EH (cell line): Measurements from ENCODE around the gene ZNF76.

Source experiments
- DNase-seq: peaks from one replicate; pipeline ENCODE4 v3.0.0-alpha.2; 2015; ENCODE audit warnings: low read depth

ZNF76 gene

DNA sequence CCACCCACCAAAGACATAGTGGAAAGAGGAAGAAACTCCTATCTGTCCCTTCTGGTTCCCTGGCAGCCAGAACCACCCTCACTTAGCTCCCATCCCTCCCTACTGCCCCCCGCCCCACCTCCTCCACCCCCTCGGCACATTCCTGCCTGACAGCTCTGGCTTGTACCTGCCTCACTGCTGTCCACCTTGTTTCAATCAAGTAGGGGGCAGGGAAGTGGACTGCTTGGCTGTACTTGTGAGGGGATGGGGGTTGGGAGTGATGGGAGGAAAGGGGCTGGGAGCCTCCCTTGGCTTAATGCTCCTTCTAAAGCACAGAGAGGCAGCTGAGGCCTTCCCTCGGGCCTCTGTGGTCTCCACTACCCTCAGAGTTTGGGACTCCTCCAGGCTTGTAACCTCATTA, 22.1 kb upstream of the ZNF76 start:
- DNase-seq, result no peak

DNA sequence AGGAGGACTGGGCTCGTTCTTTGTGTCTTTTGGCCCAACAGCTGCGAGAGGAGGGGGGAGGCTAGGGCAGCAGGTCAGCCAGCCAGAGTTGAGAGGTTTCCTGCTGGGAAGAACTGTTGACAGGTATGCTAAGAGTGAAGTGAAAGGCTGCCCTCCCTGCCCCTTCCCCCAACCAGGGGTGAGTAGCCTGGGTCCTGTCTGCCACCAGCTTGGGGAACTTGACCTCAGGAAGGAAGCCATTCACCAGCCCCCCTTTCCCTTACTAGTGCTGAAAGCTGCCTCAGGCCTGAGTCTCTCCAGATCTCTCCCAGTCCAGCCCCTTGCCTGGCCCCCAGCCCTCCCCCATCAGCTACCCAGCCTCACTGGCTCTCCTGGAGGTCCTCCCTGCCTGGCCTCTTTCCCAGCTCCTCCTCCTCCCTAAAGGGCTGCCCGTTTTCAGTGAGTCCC, 20.7 kb upstream of the ZNF76 start:
- no peak for DNase-seq

DNA sequence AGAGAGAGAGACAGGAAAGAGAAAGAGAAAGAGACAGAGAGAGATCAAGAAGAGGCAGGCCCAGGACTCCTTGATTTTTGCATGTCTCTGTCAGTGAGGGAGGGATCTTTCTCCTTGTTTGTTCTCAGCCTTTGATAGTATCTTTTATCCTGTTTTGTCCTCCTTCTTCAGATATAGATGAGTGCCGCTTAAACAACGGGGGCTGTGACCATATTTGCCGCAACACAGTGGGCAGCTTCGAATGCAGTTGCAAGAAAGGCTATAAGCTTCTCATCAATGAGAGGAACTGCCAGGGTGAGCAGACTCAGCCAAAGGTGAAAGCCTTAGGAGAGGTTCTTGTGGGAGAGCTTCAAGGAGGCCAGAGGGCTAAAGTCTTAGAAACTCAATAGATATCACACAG, 20.0 kb upstream of the ZNF76 start:
- no peak for DNase-seq

DNA sequence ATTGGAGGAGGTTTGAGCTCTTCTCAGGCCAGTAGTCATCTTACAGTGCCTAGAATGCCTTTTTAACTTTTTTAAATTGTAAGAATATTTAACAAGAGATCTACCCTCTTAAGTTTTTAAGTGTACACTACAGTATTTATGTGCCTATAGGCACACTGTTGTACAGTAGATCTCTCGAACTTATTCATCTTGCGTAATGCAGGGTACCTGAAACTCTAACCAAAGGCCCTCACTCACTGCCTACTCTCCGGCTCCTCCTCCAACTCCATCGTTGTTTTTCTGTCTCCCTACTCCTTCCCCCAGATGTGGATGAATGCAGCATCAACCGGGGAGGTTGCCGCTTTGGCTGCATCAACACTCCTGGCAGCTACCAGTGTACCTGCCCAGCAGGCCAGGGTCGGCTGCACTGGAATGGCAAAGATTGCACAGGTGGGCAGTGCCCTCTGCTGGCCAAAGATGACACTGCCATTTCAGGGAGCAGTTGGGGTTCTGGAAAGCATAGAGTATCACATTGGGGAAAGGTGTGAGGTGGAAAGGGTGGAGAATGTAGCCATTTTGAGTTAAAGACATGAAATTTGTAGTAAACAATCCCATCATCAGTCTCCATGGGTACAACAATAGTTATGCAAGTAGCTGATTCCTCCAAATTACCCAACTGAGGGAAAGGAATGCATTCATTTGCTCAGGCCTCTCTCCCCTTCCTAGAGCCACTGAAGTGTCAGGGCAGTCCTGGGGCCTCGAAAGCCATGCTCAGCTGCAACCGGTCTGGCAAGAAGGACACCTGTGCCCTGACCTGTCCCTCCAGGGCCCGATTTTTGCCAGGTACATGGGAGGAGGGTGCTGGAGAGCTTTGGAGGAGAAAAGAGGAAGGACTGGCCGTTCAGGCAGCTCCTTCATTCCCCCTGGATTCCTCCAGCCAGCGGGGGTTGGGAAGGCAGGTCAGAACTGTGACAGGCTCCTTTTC, 18.4 kb upstream of the ZNF76 start:
- peak; percentile 62 for DNase-seq

DNA sequence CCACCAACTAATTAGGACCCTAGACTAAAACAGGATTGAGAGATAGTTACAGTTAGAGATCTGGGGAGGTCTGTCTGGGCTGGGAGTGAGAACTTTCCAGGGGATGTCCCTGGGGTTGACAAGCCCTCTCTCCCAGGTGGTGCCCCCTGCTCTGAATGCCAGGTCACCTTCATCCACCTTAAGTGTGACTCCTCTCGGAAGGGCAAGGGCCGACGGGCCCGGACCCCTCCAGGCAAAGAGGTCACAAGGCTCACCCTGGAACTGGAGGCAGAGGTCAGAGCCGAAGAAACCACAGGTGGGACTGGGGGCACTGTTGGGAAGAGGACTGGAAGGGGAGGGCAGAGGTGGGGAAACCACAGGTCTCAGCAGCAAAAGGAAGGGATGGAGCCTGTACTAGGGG, 17.0 kb upstream of the ZNF76 start:
- no peak for DNase-seq

DNA sequence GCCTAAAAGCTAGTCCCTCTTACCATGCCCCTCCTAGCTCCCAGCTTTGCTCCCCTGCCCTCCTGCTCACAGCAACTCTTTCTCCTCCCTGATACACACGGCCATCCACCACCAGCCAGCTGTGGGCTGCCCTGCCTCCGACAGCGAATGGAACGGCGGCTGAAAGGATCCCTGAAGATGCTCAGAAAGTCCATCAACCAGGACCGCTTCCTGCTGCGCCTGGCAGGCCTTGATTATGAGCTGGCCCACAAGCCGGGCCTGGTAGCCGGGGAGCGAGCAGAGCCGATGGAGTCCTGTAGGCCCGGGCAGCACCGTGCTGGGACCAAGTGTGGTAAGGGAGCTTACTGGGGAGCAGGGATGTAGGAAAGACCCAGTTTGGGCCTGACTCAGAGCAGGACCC, 16.6 kb upstream of the ZNF76 start:
- DNase-seq, result no peak

DNA sequence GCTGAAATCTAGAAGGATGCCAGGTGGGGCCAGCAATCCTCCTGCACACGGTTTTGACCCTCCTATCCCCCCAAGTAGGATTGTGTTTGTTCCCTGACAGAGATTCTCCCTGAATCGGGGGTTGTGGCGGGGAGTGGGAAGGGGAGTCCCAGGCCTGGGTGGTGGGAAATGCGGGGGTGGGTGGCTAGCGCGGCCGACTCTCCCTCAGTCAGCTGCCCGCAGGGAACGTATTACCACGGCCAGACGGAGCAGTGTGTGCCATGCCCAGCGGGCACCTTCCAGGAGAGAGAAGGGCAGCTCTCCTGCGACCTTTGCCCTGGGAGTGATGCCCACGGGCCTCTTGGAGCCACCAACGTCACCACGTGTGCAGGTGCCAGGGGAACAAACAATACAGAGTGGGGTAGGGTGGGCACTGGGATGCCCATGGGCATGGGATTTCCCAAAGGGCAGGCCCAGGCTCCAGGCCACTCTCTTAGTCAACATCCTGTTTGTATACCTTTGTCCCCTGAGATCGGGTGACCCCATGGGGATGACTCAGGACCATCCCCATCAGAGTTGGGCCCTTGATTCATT, 16.1 kb upstream of the ZNF76 start:
- no peak for DNase-seq

DNA sequence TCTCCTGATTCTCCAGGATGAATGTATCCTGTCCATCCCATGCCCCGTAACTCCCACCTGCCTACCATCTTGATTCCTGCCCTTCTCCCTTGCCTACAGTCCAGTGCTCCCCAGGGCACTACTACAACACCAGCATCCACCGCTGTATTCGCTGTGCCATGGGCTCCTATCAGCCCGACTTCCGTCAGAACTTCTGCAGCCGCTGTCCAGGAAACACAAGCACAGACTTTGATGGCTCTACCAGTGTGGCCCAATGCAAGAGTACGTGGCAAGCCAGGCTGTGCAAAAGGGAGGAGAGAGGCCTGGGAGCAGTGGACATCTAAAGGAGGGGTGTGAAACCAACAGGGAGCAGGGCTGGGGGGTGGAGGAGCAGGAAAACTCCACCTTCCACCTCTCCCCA, 15.0 kb upstream of the ZNF76 start:
- DNase-seq, result no peak

DNA sequence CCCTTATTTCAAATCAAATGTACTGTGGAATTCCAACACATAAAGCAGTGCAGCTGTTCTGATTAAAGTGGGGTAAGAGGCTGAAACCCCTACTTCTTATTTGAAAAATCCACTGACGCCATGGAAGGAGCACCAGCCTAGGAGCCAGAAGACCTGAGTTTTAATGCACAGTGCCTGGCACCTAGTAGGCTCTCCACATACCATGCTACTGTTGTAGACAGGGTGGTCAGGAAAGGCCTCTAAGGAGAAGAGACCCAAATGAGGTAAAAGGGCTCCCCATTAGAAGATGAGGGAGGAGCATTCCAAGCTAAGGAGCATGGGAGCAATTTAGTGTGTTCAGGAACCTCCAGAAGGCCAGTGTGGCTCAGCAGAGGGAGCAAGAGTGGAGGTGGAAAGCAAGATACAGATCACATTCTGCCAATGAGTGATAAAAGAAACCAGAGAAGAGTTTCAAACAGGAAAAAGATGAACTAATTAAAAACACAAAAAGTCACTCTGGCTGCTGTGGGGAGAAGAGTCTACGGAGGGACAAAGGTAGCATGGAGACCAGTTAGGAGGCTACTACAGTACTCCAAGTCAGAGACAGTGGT, 11.8 kb upstream of the ZNF76 start:
- peak; percentile 19 for DNase-seq

DNA sequence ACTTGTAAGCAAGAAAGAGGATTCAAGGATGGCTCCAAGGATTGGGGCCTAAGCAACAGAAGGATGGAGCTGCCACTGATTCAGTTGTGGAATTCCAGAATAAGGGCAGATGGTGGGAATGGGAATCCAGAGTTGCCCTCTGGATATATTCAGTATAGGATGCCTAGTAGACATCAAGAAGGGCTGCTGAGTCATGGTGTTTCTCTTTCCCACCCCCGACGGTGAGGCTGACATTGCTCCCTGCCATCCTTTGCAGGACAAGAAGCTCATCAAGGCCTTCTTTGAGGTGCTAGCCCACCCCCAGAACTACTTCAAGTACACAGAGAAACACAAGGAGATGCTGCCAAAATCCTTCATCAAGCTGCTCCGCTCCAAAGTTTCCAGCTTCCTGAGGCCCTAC, 11.2 kb upstream of the ZNF76 start:
- DNase-seq, result peak; percentile 61

DNA sequence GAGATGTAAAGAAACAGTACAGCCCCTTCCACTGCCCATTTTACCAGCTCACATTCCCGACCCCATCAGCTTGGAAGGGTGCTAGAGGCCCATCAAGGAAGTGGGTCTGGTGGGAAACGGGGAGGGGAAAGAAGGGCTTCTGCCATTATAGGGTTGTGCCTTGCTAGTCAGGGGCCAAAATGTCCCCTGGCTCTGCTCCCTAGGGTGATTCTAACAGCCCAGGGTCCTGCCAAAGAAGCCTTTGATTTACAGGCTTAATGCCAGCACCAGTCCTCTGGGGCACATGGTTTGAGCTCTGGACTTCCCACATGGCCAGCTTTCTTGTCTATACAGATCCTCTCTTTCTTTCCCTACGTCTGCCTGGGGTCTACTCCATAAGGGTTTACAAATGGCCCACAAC, 10.6 kb upstream of the ZNF76 start:
- no peak for DNase-seq

DNA sequence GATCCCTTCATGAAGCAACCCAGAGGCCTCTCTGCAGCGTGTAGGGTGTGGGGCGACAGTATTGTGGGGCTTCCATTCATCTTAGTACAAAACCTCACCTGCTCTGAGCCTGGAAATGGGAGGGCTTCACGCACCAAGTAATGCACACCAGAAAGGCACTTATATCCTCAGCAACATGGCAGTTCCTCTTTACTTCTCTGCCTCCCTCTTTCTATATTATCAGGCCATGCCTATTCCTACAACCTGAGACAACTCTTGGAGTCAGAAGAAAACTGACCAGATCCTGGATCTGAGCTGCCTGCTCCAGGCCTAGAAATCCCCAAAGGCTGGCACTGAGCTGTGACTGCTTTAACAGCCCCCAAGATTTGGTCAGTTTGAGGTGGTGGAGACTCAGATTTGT, 7.6 kb upstream of the ZNF76 start:
- no peak for DNase-seq

DNA sequence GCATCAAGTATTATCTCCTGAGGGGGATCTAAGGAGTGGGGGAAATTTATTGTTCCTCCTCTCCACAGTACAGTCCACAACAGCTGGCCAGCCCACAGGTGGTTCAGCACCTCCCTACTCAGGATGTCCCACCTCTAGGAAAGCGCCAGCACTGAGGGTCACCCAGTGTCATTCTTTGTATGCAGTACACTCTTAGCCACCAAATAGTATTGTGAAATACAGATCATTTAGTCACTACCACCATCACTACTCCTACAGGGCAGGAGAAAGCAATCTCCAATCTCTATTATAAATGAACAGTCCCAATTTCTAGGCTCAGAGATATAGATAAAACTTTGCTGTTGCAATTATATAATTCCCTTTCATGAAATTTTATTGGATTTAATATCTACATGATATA, 6.3 kb upstream of the ZNF76 start:
- no peak for DNase-seq

DNA sequence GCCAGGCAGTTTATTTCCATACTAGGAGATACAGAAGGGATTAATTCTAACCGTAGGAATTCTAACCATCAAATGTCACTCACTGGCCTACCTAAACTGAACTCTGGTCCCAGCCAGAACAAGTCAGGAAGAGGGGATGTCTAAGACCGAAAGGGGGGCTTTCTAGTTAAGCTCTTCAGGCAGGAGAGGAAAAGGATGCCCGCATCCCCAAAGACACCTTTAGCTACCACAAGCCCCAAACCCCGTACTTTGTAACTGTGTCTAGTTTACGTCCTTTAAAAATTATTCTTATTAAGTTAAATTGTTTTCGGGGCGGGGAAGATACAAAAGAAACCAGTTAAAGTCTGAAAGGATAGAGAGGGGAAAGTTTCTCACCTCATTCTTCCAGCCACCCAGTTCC, 1.2 kb upstream of the ZNF76 start:
- peak; percentile 22 for DNase-seq

DNA sequence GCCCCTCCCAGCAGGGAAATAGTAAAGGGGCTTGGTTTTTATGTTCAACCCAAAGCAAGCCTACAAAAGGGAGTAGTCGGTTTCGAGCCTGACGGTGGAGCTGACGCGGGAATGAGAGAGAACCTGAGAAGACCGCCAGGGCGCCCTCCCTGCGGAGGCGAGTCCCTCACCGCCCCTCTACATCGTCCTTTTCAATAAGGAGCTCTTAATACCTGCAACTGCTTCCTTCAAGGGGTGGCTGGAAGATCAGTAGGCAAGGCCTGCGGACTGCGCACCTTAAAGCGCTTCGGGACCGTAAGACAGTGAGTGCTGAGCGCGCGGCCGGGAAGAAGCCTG, 709 bp upstream of the ZNF76 start:
- DNase-seq, result no peak

DNA sequence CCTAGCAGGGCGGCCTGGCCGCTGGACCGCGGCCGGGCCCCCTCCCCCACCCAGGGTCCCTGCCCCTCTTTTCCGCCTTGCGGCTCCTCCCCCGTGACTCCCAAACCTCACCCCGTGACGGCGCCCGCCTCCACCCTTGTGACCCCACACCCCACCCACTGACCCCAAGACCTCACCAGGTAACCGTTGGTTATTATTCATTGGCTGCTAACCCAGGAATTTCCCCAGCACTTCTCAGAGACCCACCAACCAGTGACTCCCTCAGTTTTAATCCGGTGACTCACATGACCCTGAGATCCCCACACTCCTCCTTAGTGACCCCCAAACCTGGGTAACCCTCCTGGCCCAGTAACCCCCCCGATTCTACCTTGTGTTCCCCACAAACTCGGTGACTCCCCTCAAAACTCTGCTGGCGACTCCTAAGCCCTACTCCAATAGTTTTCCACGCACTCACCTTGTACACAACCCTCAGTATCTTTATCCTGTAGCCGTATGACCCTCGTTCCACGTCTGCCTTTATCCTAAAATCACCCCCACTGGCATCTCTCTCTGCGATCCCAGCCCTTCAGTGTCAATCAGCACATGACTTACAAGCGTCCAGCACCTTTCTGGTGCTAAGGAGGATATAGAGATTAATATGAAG, 534 bp downstream of the ZNF76 start:
- DNase-seq, result peak; percentile 52

DNA sequence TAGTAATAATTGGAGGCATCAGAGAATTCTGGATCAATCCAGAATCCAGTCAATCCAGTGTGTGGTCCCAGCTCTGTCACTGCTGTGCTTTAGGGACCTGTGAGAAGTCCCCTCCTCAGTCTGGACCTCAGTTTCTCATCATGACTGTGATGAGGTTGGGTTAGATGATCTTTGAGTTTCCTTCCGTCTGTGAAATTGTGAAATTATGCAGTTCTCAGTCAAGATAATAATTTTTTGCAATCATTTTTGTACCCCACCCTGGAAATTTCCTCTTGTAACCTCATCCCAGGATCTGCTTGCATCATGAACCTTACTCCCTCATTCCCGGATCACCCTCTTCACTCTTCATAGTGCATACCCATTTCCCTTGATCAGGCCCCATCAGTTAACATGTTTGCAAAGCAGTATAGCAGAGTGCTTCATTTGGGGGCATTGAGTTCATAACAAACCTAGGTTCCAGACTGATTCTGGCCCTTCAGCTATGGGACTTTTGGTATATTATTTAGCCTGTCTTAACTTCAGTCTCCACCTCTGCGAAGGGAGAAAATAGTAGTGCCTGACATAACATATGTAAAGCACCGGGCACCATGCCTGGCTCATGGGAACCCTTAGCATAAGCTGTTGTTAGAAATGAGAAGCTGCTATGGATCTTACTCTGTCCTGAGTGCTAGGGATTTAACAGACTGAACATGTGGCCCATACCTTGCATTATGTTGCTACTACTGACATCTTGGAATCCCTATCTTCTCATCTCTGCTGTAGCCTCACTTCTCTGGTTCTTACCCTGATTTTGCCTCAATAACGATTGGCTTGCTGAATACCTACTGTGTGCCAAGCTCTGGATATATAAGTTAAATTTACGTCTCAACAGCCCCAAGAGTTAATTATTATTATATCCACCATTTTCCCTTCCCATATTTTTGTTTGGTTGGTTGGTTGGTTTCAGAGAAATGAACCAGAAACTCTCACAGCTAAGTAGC, 1.3 kb downstream of the ZNF76 start:
- DNase-seq, result no peak

DNA sequence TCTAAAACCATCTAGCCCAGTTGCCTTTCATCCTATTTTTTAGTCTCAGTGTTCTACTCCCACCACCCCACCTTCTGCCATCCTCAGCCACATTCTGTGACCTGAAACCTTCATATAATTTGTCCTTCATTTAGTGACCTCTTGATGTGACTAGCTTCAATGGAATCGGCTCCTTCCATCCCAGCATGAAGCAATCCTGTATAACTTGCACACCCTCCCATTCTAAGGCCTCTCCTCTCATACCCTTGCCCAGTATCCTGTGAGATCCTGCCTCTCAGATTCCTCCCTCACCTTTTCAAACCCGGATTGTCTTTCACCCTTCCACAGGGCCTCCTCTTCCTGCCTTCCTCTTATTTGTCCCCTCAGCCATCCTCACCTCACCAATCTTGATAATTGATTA, 3.1 kb downstream of the ZNF76 start:
- peak; percentile 61 for DNase-seq

DNA sequence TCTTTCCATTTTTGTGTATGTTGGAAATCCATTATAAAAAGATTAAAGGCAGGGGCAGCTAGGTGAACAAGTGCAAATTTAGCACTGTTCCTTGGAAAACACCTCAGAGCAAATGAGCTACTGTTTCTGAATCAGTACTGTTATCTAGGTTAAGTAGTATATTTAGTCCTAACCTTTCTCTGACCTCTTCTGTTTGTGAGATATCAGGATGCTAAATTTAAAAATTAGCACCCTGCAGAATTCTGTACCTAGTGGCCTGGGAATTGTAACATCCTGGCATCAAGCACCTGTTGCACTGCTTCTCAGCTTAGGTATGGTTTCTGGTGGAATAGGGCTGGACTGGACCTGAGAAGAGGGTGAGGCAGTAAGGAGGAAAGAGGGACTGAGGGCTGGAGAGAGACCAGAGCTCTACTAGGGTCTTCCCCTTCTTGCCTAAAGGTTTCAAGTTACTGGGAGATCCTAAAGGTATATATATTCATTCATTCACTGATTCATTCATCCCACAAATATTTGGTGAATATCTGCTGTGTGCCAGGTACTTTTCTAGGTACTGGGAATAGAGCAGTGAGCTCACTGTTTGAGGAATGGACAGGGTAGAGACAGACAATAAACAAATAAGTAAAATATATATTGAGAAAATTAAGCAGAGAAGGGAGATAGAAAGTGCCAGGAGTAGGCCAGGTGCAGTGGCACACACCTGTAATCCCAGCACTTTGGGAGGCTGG, 5.2 kb downstream of the ZNF76 start:
- DNase-seq, result no peak

DNA sequence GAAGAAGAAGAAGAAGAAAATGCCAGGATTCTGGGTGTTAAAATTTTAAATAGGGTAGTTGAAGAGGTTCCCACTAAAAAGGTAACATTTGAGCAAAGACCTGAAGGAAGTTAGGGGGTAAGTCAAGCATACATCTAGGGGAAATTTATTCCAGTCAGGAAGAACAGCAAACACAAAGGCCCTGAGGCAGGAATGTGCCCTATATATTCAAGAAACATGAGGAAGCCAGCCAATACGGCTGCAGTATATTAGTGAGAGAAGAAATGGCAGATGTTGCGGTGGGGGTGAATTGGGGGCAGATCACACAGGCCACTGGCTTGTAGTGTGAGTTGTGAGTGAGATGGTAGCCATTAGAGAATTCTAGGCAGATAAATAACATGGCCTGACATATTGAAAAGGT, 6.0 kb downstream of the ZNF76 start:
- DNase-seq, result no peak

DNA sequence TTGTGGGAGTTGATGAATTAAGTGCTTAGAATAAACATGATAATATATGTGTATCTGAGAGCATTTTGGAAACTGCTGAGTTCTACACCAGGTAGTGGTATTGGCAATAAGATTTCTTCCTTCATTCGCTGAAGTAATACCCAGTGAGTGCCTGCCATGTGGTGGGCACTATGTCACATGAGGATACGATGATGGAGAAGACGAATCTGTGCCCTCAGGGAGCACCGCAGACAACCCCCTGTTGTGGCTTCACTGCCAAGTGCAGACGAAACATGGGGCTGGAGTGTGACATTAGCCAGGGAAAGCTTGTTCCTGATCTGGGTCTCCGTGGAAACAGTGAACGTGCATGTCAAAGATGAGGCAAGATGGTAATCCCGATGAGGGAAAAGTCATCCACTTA, 7.9 kb downstream of the ZNF76 start:
- no peak for DNase-seq
